Stomach (tissue), 9 donors: Measurements from ENCODE around the gene ORAI3. TPM values are rescaled to one million over a fixed set of nuclear protein-coding genes. Genes with fewer than 3 reads are reported as not detected.
A peak's percentile ranks its signal among the peaks of the same experiment; 100 is the strongest.

Experiments
- DNase-seq, 2 donors: peaks; one replicate each; pipeline versions ENCODE4 v3.0.0 to v3.0.0-alpha.2; 2013 to 2019
- H3K27ac ChIP-seq, 5 donors: fragments of 200-600 bp in 4 of 5; sonication (generic) in 4 of 5; one replicate each; pipeline ENCODE4 v1.5.1; 2013 to 2019; ENCODE audit warnings: mild to moderate bottlenecking in 1 of 5, moderate library complexity in 1 of 5
- H3K27me3 ChIP-seq, 3 donors: fragments of 200-600 bp; sonication (generic); one replicate each; pipeline ENCODE4 v1.5.1; 2017 to 2019; ENCODE audit warnings: mixed run types in 1 of 3
- H3K36me3 ChIP-seq, 4 donors: fragments of 200-600 bp; sonication (generic); 1 replicate in 3 of 4; 2 replicates in 1 of 4; pipeline ENCODE4 v1.5.1; 2016 to 2019
- H3K4me1 ChIP-seq, 4 donors: fragments of 200-600 bp; sonication (generic); one replicate each; pipeline ENCODE4 v1.5.1; 2016 to 2019
- H3K4me3 ChIP-seq, 4 donors: fragments of 200-600 bp; sonication (generic) in 3 of 4; one replicate each; pipeline ENCODE4 v1.5.1; 2016 to 2019; ENCODE audit warnings: mild to moderate bottlenecking in 1 of 4
- H3K9me3 ChIP-seq, 4 donors: fragments of 200-600 bp; sonication (generic); one replicate each; pipeline ENCODE4 v1.5.1; 2016 to 2019
- EP300 ChIP-seq: sonication (generic); formaldehyde crosslinking; IDR thresholded peaks from one replicate; pipeline ENCODE4 v1.6.1; 2017; ENCODE audit warnings: antibody characterized with exemption
- POLR2A ChIP-seq, 4 donors: fragments of 450-650 bp; IDR thresholded peaks; one replicate each; pipeline ENCODE4 v1.6.1; 2016; ENCODE audit warnings: antibody characterized with exemption in 4 of 4, control low read depth in 2 of 4, mild to moderate bottlenecking in 1 of 4, moderate library complexity in 1 of 4
- POLR2AphosphoS5 ChIP-seq, 3 donors: sonication (generic); formaldehyde crosslinking; IDR thresholded peaks; one replicate each; pipeline ENCODE4 v1.6.1; 2016; ENCODE audit warnings: antibody characterized with exemption in 3 of 3
- WGBS, 5 donors: extraction: QIAGEN DNeasy Blood & Tissue Kit in 3 of 5; methylation state at CpG; one replicate each; pipeline versions ENCODE4 v1.1.5 to v1.1.7; 2013 to 2018; 5-methylcytosine and 5-hydroxymethylcytosine counted together
- intact Hi-C: fragments of 100-400 bp; cut with DNase I; formaldehyde crosslinking; loops from one replicate; pipeline ENCODE4 v1.15.1; 2023; ENCODE audit warnings: low total_unique reads
- polyA plus RNA-seq, 3 donors: library from polyadenylated mRNA; stranded (reverse); fragments of 200-250 nt; gene quantifications; one replicate each; pipeline ENCODE4 v1.2.3, GENCODE V29; 2013
- total RNA-seq, 5 donors: library from RNA; depleted of rRNA; stranded (reverse); fragments of >200 nt; gene quantifications; one replicate each; pipeline versions ENCODE4 v1.1.0 to v1.2.3, GENCODE V29; 2014 to 2016
- TF ChIP-seq, protein P1 (sequence below), 7 experiments: fragments of 450-650 bp in 4 of 7; fragments of 200-600 bp in 3 of 7; sonication (generic) in 3 of 7; IDR thresholded peaks; one replicate each; pipeline ENCODE4 v1.5.1; 2016 to 2019; ENCODE audit warnings: antibody characterized with exemption in 7 of 7, control low read depth in 2 of 7, mild to moderate bottlenecking in 1 of 7
- donor health status: healthy with polysubstance abuse.
- donor health status: Bipolar disorder and iron deficiency.
- donor health status: healthy.

The ORAI3 gene
- total and polyA plus RNA-seq, 8 donors: 6.7 to 26.0 (median 10.5) TPM; not detected in 1

- Histone ChIP-seq H3K27ac (peak overlapping the region; percentile 97 to 98 (median 97)), H3K9me3 (no peaks in the 10 kb centered on the region), H3K4me3 (peak overlapping the region; percentile 88 to 93 (median 90)), H3K27me3 (no peaks in the 10 kb centered on the region), H3K4me1 (peaks cover 21 to 59% (median 48%) of the 10 kb centered on the region in 4 donors), H3K36me3 (peaks cover 18 to 31% (median 29%) of the 10 kb centered on the region in 4 donors)
- TF ChIP-seq EP300 (no peak), POLR2AphosphoS5 (IDR thresholded peaks at IDR 0.05) (peak in 1 of 3 donors; percentile 37)
- TF ChIP-seq, protein P1, sequence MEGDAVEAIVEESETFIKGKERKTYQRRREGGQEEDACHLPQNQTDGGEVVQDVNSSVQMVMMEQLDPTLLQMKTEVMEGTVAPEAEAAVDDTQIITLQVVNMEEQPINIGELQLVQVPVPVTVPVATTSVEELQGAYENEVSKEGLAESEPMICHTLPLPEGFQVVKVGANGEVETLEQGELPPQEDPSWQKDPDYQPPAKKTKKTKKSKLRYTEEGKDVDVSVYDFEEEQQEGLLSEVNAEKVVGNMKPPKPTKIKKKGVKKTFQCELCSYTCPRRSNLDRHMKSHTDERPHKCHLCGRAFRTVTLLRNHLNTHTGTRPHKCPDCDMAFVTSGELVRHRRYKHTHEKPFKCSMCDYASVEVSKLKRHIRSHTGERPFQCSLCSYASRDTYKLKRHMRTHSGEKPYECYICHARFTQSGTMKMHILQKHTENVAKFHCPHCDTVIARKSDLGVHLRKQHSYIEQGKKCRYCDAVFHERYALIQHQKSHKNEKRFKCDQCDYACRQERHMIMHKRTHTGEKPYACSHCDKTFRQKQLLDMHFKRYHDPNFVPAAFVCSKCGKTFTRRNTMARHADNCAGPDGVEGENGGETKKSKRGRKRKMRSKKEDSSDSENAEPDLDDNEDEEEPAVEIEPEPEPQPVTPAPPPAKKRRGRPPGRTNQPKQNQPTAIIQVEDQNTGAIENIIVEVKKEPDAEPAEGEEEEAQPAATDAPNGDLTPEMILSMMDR (IDR thresholded peaks at IDR 0.05): peak in 1 of 7 experiments; percentile 11
- intact Hi-C loops: no loop called here
- 23 to 26% (median 26%) methylated on average over 39 to 42 of the region's 42 CpGs for WGBS, 5 donors
- DNase-seq: peak; percentile 81 to 92
Measured at GRCh38 chr16:30956601-30957455, 8.0 kb downstream of the ORAI3 start.

DNA sequence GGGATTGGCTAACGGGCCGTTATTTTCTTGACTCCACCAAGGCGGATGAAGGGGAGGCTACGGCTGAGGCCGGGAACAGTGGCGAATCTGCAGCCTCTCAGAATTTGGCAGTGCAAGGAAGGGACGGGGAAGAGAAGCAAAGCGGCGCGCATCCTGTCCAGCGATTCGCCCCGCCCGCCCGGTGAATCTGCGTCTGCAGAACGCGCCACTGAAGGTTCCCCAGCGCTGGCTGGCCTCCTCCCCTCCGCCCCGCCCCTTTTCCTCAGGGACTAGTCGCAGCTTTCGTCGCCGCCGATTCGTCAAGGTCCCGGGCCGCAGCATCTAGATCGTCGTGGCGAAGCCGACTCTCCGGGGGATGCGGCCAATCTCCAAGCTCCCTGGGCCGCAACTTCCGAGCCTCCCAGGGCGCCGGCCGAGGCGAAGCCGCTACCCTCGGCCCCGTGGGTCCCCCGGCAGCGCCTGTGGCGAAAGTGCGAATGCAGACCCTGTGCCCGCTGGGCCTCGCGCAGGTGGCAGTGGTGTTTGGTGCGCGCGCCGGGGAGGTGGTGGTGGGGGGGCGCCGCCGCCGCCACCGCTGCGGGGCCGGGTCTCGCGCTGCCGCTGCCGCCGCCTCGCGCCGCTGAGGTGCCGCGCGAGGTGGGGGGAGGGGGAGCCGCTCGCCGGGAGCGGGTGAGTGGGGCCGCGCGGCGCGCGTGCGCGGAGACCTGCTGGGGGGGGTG, 8.7 kb downstream of the ORAI3 start, which contains the start of gene SETD1A:
Gene SETD1A, plus strand, starts transcription at position 299 of the 719 bp plus-strand sequence. CDS start 978 bp downstream, outside the sequence.
- WGBS, 5 donors: 0 to 1% (median 0%) methylated on average over 32 to 84 of the region's 85 CpGs
- H3K9me3 ChIP-seq: no peaks in the 10 kb centered on the region
- H3K4me3 ChIP-seq: peak within 1 kb of the TSS; percentile 88 to 93 (median 90)
- peaks cover 26 to 39% (median 37%) of the 10 kb centered on the region in 4 donors for H3K36me3 ChIP-seq
- intact Hi-C loops: no loop called here
- no peaks in the 10 kb centered on the region for H3K27me3 ChIP-seq
- peaks cover 13 to 52% (median 42%) of the 10 kb centered on the region in 4 donors for H3K4me1 ChIP-seq
- H3K27ac ChIP-seq: peak within 1 kb of the TSS; percentile 97 to 98 (median 97)
- DNase-seq: peak; percentile 97 to 98
- TF ChIP-seq, protein P1 (IDR thresholded peaks at IDR 0.05): no peak
- peak in 2 of 3 donors; percentile 62 to 78 for TF ChIP-seq POLR2AphosphoS5 (IDR thresholded peaks at IDR 0.05)

DNA sequence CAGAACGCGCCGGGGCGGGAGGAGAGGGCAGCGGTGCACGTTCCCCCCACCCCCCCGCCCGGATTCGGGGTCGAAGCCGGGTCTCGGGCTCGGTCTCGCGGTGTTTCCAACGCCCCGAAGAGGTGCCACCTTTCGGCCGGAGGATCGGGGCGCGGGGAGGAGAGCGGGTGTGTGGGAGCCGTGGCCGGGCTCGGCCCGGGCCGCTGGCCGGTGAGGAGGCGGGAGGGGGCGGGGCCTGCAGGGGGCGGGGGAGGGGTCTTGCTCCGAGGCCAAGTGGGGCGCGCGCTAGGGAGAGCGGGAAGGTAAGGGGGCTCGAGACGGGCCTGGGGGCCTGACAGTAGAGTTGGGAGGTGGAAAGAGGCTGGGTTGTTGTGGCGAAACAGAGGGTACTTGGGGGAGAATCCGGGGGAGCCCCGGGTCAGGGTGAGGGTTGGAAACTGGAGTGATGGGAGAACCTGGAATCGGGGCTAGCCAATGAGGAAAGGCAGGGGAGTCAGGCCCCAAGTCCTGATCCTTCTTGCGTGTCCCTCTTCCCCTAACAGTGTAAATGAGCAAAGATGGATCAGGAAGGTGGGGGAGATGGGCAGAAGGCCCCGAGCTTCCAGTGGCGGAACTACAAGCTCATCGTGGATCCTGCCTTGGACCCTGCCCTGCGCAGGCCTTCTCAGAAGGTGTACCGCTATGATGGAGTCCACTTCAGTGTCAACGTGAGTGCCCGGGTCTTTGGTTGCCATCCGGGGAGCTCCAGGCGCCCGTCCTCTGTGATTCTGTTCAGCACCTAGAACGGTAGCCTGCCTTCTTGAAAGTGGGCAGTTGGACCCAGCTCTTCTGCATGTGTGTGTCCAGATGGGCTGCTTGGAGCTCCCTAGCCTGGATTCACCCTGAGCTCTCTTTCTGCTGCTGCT, 9.6 kb downstream of the ORAI3 start:
- peaks cover 34 to 47% (median 45%) of the 10 kb centered on the region in 4 donors for H3K36me3 ChIP-seq
- intact Hi-C loops: no loop called here
- no peaks in the 10 kb centered on the region for H3K27me3 ChIP-seq
- TF ChIP-seq EP300: no peak
- no peak for TF ChIP-seq POLR2A (IDR thresholded peaks at IDR 0.05)
- no peak for TF ChIP-seq POLR2AphosphoS5 (IDR thresholded peaks at IDR 0.05)
- TF ChIP-seq, protein P1 (IDR thresholded peaks at IDR 0.05): no peak
- H3K4me1 ChIP-seq: peaks cover 10 to 44% (median 34%) of the 10 kb centered on the region in 4 donors
- peak overlapping the region; percentile 97 to 98 (median 97) for H3K27ac ChIP-seq
- peak; percentile 56 to 81 for DNase-seq
- H3K9me3 ChIP-seq: no peaks in the 10 kb centered on the region
- WGBS, 5 donors: 10 to 27% (median 21%) methylated on average over 22 to 54 of the region's 55 CpGs
- H3K4me3 ChIP-seq: peak overlapping the region; percentile 88 to 93 (median 90)
